SIG-M5 treated with dmso at 0.1 percent for 504 hours (cell line): ENCODE data around the gene PDSS1.
"Not testable (repeated sequence)": the region's sequence is repeated elsewhere in the genome, so short reads cannot be mapped to it uniquely, and the experiment has no call there.

ENCODE experiments used
- DNase-seq: peaks from one replicate; lab custom pipeline; 2025; ENCODE audit not compliant: unreplicated experiment; lab: John Stamatoyannopoulos, UW

The PDSS1 gene

DNA sequence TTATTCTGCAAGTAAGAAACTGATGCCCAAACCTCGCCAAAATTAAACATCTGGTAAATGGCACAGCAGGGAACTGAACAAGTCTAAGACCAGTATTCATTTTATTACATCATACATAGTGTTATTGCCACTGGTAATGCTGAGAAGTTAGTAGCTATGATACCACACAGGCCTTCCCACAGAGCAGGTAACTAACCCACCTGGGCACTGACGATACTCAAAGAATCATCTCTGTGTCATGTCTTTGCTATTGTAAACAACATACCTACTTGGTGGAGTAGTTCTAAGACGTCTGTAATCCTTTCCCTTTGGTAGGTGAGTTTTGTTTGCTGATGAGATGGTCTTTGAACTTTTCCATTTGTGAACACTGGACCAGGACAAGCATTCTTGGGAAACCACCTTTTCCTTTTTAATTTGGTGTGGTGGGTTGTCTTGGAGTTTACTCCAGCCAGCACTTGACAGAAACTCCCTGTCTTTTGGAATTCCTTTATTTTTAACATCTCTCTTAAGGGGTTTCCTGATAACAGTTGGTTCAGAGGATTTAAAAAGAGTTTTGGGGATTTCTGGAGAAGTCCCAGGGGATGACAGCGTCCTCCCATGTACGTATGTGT is 40.9 kb downstream of the PDSS1 start:
- peak; percentile 54 for DNase-seq

DNA sequence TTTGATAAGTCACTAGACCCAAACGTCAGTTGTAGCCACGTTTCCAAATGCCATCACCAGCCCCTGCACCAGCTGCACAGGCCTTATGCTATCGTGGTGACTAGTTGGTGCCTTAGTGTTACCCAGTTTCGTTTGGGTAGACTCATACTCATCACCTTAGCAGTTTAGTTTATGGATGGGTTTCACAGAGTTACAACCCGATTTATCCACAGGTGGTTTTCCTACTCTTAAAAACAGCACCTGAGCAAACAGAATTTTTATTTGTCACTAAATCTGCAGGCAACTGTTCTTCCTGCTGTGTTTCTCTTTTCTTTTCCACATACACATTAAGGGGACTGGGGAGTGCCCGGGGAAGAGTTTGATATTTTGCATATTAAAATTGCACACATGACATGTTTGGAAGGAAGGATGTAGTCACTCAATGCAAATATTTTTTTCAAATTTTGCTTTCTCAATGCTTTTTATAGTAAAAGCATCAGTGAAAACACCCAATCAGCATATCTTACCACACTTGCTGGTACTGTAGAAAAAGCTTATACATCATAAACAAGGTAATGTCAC is 41.6 kb downstream of the PDSS1 start:
- no peak for DNase-seq

DNA sequence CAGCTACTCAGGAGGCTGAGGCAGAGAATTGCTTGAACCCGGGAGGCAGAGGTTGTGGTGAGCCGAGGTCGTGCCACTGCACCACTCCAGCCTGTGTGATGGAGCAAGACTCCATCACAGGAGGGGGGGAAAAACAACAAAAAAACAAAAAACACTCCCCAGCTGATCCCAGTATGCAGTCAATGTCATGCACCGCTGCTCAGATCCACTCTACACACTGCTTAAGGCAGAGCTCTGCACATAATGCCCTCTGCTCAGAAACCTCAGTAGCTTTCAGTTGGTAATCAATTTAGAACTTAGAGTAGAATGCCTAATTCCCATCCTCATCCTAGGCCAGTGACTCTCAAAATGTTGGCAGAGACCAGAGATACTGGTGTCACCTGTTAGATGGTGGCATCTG is 43.9 kb downstream of the PDSS1 start:
- no peak for DNase-seq

DNA sequence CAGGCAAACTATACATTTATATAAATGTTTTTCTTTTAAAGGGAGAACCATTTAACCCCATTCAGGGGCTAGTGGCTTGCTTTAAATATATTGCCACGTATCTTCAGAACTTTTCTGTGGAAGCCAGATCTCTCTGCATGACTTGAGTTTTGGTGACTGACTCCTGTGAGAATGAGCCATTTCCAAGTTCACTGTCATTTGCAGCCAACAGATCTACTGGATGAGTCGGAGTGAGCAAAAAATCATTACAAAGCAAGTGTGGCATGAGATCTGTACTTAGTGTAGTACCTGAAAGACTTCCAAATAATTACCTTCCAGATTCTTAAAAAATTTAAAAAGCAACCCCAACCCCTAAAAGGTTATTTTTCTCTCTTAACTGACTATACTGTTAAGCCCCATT is 45.6 kb downstream of the PDSS1 start:
- DNase-seq: no peak

DNA sequence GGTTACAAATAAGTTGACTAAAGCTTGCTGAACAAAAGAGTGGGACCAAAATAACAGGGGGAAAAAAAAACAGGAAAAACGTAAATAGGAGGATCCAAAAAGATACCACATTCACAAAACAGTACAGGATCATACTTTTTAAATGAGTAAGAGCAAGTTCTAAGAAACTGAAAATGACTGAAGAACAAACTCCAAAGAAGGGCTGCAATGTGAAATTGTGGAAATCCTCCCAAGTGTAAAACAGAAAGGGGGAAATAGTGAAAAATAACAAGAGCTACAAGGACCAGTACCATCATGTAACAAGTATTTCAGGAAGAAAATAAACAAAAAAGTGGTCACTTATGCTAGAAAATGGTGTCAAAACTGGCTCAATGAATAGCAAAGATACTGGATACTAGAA is 46.3 kb downstream of the PDSS1 start:
- DNase-seq: no peak

DNA sequence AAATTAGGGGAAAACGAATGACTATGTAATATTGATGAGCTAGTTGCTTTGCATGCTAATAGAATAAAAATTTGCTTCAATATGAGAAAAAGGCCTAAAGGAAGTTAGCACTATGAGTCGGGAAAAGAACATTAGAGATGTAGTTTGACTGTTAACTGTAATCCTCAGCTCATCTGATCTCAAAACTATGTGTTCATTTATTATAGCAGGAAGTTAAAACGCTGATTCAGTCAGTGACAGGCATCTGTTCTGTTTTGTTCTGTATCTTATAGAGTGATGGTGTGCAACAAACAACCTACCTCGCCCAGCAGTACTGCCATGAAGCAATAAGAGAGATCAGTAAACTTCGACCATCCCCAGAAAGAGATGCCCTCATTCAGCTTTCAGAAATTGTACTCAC is 48.6 kb downstream of the PDSS1 start:
- no peak for DNase-seq

DNA sequence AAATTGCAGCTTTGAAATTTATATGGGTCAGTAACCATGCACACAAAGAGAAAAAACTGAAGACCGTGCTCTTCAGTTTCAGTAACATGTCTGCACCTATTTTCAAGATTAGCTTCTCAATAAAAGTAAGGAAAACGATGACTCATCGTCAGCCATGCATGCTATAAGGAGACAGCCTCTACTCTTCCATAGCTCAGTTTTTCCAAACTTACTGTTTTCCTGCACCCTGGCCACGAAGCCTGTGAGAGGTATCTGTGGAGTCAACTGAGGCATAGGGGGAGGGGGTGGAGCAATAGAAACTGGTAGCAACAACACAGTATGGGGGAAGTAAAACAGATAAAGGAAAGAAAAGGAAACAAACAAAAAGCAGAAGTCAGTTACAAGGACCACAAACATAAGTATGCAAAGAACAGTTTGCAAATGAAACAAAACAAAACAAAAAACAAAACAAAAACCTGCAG is 58.0 kb downstream of the PDSS1 start:
- peak; percentile 37 for DNase-seq

DNA sequence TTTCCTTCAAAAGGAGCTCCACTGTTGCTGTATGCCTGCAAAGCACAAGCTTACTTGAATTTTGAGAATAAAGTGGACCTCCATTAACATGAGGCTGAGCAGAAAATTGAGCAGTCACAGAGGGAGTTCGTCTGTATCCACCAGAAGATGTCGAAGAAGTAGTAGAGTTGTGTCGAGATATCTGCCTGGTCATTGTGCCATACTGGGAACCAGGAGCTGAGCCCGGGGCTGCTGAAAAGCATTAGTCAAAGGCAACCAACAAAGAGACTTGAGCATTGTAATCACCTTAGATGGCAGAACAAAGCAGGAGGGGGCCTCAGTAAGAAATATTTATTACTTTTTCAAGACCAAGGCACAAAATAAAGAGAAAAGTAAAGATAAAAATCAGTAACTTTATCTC is 61.5 kb downstream of the PDSS1 start:
- no peak for DNase-seq

DNA sequence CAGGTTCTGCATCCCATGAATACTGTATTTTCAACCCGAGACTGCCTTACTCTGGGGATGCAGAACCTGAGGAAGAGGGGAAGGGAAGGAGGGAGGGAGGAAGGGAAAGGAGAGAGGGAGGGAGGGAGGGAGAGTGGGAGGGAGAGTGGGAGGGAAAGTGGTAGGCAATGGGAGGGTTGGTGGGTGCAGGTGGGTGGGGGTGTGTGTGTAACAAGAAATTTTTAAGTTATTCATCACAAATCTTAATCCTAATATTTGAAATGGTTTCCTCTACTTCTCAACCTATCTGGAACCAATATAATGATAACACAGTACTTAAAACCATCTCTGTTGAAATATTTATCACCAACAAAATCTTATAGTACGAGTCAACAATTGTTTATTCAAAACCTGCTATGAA is 68.0 kb downstream of the PDSS1 start:
- DNase-seq: no peak

DNA sequence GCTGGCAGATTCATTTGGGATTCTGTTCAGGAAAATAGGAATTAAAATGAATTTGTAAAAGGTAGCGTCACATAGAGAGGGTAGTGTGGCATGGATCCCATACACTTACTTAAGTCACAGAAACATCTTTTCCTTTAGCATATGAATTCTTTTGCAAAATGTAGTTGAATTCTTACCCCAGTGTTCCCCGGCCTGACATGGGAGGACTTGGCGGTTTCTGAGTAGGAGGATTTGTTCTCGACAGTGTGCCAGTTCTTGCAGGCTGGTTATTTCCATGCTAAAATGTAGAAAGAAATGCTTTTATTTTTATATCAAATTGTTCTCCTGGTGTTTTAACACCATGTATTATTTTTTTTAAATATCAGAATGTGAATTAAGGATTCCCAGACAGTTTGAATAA is 72.6 kb downstream of the PDSS1 start:
- DNase-seq: no peak

DNA sequence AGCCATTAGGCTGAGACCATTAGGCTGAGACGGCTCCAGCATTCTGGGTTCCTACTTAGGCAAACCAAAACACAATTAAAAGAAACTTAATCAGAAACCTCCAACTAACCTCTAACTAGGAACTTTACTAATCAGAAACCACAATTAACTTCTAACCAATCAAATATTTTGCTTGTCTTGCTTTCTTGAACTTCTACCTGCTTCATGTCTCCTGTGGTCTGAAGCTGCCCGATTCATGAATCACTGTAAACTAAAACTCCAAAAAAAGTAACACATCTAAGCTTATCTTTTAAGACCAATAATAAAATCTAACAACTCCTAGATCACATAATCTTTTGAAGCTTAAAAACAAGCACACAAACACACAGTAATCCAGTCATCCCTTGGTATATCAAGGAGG is 76.1 kb downstream of the PDSS1 start:
- DNase-seq: no peak

DNA sequence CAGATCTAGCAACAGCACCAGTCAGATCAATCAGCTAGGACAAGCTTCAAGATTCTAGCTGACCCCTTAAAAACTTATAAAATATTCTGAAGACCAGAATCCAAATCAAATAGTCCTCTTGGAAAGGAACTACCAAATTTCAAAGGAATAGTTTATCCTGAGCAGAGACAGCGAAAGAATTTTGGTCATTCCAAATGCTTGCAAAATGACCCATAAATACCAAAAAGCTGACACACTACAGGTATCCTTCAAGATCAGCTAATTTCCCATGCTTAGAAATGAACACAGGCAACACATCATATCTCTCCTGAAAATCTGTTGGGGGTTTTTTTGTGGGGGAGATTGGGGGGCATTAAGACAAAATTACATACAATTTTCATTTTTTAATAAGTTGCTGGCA is 78.8 kb downstream of the PDSS1 start:
- DNase-seq: no peak

DNA sequence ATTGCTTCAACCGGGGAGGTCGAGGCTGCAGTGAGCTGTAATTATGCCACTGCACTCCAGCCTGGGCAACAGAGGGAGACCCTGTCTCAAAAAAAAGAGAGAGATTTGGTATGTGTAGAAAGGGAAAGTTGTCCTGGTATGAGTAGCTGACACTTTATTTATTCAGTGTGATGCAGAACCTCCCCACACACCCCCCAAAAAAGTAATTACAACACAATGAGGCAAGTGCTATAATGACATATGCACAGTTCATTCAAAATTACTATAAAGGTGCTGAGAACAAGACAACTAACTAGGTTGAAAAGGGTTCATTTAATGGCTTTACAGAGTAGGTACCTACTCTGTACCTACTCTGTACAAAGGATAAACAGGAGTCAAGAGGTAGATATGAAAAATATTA is 80.2 kb downstream of the PDSS1 start:
- DNase-seq: no peak

DNA sequence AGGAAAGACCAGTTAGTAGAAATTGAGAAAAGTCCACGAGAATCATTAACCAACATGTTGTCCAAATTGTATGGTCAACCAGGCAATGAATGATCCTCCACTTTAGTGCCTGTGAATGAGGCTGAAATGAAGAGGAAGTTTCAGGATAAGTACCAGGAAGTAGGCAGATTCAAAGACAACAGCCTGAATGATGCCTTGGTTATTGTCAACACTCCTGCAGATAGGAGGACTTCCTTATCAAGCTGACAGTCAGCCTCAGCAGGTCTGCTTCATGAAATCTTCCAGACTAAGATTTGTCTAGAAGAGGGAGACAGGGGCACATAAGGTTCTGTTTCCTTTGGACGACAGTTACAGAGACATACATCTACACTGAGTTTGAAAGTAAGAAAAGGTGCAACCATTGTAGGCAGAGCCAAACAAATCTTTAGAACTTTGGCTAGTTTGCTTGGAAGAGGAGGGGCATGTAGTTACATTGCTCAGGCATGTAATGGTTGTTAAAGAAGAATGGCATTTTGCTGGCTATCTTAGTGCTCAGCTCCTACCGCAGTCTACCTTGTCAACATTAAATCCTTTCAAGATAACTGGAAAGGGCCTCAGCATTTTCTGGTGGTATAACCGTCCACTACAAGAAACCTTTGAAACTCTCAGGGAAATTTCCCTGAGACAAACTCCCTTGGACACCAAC is 81.8 kb downstream of the PDSS1 start:
- no peak for DNase-seq

DNA sequence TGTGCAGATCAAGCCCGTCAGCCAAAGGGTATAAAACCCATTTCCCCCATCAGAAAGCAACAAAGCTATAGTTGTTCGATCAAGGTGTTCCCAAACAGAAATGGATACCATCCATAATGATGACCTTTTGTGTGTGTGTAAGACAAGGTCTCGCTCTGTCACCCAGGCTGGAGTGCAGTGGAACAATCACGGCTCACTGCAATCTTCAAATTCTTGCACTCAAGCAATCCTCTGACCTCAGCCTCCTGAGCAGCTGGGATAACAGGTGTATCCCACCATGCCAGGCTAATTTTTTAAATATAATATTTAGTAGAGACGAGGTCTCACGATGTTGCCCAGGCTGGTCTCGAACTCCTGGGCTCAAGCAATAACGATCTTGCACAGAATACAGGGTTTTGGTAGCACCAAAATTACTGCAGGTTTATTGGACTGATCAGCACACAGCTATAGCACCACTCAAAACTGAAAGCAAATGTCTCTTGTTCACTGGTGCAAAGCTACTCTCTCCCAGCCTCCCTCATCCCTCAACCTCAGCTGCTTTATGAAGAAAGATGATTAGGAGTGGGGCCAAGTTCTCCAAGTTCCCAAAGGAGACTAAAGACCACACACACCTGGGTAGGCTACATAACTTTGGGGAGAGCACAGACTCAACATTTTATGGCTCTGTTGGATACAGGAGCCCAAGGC is 82.7 kb downstream of the PDSS1 start:
- DNase-seq: no peak

DNA sequence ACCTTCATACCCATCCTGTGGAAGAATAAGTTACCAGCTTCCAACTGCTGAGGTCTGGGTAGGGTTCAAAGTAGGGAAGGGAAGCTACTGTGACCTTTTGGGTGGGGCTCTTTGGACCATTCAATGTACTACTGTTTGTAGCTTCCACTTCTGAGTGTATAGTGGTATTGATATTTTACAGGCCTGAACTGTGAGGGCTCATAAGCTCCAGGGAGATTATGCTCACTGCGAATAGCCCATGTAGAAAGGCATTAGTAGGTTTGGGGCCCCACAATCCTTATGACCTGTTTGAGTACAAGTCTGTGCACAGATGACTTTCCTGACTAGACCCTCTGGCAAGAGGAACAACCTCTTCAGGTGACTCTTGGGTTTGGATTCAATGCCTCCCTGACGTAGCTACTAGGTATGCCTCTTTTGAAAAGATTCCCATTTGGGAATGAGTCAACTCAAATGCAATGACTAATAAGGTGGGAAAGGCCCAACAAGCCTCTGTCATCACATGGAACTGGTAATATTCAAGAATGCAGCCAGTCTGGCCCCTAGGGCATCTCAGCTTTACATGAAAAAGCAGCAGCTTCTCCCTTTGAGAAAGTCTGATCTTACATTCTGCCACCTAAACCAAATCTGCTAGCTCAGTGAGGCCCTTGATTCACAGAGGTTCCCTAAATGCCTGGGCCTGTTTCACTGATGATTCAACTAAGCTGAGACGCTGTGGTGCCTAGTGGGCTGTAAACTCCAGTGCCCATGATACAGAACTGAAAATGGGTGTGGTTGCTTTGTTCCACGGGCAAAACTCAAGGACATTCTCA is 83.5 kb downstream of the PDSS1 start:
- peak; percentile 50 for DNase-seq

DNA sequence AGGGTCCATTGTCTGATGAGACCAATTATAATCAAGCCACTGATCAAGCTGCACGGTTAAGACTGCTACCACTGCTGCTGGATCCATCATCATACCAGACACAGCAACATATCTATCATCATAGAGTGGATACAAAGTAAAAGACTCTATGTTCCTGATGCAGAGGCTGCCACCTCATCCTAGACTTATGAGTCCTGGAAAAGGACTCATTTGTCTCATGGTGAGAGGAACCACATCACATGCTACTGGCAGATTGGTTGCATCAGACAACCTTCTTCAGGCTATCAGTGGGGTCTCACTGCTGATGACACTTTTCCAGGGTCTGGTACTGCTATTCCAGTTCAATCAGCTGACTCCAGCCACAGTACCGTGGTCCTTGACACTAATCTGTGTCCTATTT is 84.3 kb downstream of the PDSS1 start:
- DNase-seq: no peak

DNA sequence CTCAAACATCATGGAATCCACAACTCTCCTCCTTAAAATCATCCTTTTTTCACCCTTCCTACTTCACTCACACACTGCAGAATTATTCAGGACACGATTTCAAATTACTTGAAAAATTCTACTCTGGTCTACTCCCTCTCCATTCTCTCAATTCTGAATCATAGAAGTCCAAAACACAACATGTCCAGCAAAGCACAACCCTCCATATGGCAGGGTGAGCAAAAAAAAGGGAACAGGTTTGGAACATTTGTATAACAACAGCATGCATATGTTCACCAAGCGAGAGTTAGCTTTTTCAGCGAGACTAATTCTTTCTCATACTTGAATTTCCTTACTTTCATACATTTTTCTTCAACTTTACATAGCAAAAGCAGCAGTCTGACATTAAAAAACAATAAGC is 89.9 kb downstream of the PDSS1 start:
- DNase-seq: no peak

DNA sequence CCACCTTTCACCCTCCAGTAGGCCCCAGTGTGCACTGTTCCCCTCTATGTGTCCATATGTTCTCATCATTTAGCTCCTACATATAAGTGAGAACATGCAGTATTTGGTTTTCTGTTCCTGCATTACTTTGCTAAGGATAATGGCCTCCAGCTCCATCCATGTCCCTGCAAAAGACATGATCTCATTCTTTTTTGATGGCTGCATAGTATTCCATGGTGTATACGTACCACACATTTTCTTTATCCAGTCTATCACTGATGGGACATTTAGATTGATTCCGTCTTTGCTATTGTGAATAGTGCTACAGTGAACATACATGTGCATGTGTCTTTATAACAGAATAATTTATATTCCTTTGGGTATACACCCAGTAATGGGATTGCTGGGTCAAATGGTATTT is 92.3 kb downstream of the PDSS1 start:
- DNase-seq: not testable (repeated sequence)

DNA sequence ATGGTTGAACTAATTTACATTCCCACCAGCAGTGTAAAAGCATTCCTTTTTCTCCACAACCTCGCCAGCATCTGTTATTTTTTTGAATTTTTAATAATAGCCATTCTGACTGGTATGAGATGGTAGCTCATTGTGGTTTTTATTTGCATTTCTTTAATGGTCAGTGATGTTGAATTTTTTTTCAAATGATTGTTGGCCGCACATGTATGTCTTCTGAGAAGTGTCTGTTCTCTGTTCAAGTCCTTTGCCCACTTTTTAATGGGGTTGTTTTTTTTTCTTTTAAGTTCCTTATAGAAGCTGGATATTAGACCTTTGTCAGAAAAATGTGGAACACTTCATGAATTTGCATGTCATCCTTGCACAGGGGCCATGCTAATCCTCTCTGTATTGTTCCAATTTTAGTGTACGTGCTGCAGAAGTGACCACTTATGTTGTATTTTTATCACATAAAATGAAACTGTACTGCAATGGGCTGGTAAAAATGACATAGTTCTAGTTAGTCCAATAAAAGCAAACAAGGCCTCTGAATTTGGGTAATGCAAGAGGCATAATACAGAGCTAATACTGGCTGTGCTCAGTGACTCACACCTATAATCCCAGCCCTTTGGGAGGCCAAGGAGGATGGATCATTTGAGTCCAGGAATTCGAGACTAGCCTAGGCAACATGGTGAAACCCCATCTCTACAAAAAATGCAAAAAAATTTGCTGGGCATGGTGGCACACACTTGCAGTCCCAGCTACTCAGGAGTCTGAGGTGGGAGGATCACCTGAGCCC is 92.9 kb downstream of the PDSS1 start:
- no peak for DNase-seq
